ENCODE measurements around the gene SULT1A3. TPM values are rescaled to one million over a fixed set of nuclear protein-coding genes. Genes with fewer than 3 reads are reported as not detected.

Gene SULT1A3
- total and polyA plus RNA-seq, 2 of the 8 experiments (the other 6 are each of a cell fraction or from before 2014, with no cell fraction given) = 1.9 to 13.8 TPM

DNA sequence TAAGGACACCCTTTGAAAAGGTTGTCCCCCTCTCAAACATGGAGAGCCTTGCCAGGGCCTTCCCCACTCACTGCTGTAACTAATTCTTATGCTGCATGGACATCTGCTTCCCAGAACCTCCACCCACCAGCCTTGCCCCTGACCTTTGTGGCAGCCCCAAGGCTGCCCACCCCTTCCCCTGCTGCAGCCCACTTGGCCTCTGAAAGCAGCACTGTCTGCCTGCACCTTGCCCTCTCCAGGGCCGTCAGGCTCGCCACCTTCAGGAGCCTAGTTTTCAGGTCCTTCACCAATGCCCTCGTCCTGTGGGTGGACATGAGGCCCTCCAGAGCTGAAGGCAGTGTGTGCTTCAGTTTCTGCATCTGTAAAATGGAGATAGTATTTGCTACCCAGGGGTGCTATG lies 18.3 kb upstream of the SULT1A3 start (continued):
- TF ChIP-seq, protein P1, sequence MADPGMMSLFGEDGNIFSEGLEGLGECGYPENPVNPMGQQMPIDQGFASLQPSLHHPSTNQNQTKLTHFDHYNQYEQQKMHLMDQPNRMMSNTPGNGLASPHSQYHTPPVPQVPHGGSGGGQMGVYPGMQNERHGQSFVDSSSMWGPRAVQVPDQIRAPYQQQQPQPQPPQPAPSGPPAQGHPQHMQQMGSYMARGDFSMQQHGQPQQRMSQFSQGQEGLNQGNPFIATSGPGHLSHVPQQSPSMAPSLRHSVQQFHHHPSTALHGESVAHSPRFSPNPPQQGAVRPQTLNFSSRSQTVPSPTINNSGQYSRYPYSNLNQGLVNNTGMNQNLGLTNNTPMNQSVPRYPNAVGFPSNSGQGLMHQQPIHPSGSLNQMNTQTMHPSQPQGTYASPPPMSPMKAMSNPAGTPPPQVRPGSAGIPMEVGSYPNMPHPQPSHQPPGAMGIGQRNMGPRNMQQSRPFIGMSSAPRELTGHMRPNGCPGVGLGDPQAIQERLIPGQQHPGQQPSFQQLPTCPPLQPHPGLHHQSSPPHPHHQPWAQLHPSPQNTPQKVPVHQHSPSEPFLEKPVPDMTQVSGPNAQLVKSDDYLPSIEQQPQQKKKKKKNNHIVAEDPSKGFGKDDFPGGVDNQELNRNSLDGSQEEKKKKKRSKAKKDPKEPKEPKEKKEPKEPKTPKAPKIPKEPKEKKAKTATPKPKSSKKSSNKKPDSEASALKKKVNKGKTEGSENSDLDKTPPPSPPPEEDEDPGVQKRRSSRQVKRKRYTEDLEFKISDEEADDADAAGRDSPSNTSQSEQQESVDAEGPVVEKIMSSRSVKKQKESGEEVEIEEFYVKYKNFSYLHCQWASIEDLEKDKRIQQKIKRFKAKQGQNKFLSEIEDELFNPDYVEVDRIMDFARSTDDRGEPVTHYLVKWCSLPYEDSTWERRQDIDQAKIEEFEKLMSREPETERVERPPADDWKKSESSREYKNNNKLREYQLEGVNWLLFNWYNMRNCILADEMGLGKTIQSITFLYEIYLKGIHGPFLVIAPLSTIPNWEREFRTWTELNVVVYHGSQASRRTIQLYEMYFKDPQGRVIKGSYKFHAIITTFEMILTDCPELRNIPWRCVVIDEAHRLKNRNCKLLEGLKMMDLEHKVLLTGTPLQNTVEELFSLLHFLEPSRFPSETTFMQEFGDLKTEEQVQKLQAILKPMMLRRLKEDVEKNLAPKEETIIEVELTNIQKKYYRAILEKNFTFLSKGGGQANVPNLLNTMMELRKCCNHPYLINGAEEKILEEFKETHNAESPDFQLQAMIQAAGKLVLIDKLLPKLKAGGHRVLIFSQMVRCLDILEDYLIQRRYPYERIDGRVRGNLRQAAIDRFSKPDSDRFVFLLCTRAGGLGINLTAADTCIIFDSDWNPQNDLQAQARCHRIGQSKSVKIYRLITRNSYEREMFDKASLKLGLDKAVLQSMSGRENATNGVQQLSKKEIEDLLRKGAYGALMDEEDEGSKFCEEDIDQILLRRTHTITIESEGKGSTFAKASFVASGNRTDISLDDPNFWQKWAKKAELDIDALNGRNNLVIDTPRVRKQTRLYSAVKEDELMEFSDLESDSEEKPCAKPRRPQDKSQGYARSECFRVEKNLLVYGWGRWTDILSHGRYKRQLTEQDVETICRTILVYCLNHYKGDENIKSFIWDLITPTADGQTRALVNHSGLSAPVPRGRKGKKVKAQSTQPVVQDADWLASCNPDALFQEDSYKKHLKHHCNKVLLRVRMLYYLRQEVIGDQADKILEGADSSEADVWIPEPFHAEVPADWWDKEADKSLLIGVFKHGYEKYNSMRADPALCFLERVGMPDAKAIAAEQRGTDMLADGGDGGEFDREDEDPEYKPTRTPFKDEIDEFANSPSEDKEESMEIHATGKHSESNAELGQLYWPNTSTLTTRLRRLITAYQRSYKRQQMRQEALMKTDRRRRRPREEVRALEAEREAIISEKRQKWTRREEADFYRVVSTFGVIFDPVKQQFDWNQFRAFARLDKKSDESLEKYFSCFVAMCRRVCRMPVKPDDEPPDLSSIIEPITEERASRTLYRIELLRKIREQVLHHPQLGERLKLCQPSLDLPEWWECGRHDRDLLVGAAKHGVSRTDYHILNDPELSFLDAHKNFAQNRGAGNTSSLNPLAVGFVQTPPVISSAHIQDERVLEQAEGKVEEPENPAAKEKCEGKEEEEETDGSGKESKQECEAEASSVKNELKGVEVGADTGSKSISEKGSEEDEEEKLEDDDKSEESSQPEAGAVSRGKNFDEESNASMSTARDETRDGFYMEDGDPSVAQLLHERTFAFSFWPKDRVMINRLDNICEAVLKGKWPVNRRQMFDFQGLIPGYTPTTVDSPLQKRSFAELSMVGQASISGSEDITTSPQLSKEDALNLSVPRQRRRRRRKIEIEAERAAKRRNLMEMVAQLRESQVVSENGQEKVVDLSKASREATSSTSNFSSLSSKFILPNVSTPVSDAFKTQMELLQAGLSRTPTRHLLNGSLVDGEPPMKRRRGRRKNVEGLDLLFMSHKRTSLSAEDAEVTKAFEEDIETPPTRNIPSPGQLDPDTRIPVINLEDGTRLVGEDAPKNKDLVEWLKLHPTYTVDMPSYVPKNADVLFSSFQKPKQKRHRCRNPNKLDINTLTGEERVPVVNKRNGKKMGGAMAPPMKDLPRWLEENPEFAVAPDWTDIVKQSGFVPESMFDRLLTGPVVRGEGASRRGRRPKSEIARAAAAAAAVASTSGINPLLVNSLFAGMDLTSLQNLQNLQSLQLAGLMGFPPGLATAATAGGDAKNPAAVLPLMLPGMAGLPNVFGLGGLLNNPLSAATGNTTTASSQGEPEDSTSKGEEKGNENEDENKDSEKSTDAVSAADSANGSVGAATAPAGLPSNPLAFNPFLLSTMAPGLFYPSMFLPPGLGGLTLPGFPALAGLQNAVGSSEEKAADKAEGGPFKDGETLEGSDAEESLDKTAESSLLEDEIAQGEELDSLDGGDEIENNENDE (IDR thresholded peaks at IDR 0.05; ENCODE audit: insufficient replicate concordance, low read length) = no peak
- no peak for TF ChIP-seq SIX5 (IDR thresholded peaks at IDR 0.05; ENCODE audit: low read depth, low read length)
- no peak for TF ChIP-seq HDAC6 (IDR thresholded peaks at IDR 0.05; ENCODE audit: low read depth, low read length)
- TF ChIP-seq SIRT6 (IDR thresholded peaks at IDR 0.05; ENCODE audit: low read length) = no peak
- TF ChIP-seq PHF8 (conservative IDR thresholded peaks at IDR 0.05; ENCODE audit: low read depth, low read length) = no peak
- TF ChIP-seq CHD2 (IDR thresholded peaks at IDR 0.05; ENCODE audit: low read length) = no peak
- TF ChIP-seq POLR2AphosphoS5 (IDR thresholded peaks at IDR 0.05; ENCODE audit: low read depth, low read length) = no peak
- TF ChIP-seq, protein P2, sequence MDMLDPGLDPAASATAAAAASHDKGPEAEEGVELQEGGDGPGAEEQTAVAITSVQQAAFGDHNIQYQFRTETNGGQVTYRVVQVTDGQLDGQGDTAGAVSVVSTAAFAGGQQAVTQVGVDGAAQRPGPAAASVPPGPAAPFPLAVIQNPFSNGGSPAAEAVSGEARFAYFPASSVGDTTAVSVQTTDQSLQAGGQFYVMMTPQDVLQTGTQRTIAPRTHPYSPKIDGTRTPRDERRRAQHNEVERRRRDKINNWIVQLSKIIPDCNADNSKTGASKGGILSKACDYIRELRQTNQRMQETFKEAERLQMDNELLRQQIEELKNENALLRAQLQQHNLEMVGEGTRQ (IDR thresholded peaks at IDR 0.05; ENCODE audit: low read length) = no peak
- no peak for TF ChIP-seq SRF (IDR thresholded peaks at IDR 0.05; ENCODE audit: low read depth, low read length)
- no peak for TF ChIP-seq CBX8 (IDR thresholded peaks at IDR 0.05; ENCODE audit: borderline replicate concordance, low read depth, low read length)
- no peak for TF ChIP-seq KDM1A (IDR thresholded peaks at IDR 0.05; ENCODE audit: borderline replicate concordance, low read length)
- TF ChIP-seq RXRA (IDR thresholded peaks at IDR 0.05; ENCODE audit: insufficient read depth, low read depth, low read length) = no peak
